Measurements from ENCODE around the gene EEPD1. TPM values are rescaled to one million over a fixed set of nuclear protein-coding genes. Genes with fewer than 3 reads are reported as not detected.
"Not testable (repeated sequence)": the region's sequence is repeated elsewhere in the genome, so short reads cannot be mapped to it uniquely, and the experiment has no call there.

The EEPD1 gene
- total RNA-seq = 10 to 100 TPM in 1 of 8 experiments, 1 to 10 TPM in 7; 2.3 to 14.1 (median 4.4) TPM

GRCh38 chr7:36152756-36153570, at the start of gene EEPD1:
Gene EEPD1 (plus strand): TSS chr7:36153254. CDS start chr7:36154325, 1,071 bp downstream.
- in situ Hi-C loops (cut with MboI; ENCODE audit: low pct_unique_long_range_greater_than_20kb in 2 of 9, low sequenced_read_pairs in 9 of 9, unreplicated experiment in 9 of 9) = no loop called here
- WGBS, 10 experiments = 0 to 2% methylated on average over 1 to 24 of the region's 88 CpGs; no CpG with 5 or more reads in 8 of the 10 experiments
- Histone ChIP-seq H3K4me1 (replicated peaks in 1 of 2) (peaks cover 15 to 26% of the 10 kb centered on the region in 2 donors), H3K27ac (peak within 1 kb of the TSS; percentile 10 to 76), H3K4me3 (peak within 1 kb of the TSS; percentile 40 to 53 (median 42))
- peak; percentile 90 to 95 (median 94) for ATAC-seq (replicated peaks in 6 of 8)

- 0 to 71% (median 53%) methylated on average over 1 to 3 of the region's 3 CpGs for WGBS, 10 experiments
- no peak for ATAC-seq (replicated peaks in 6 of 8)
- in situ Hi-C loops (cut with MboI; ENCODE audit: low pct_unique_long_range_greater_than_20kb in 2 of 9, low sequenced_read_pairs in 9 of 9, unreplicated experiment in 9 of 9) = no loop called here
- H3K4me3 ChIP-seq = no peak overlapping the region
- no peaks in the 10 kb centered on the region for H3K4me1 ChIP-seq (replicated peaks in 1 of 2)
- H3K27ac ChIP-seq = no peak overlapping the region
Measured at GRCh38 chr7:36103837-36104561, 49.1 kb upstream of the EEPD1 start.

GRCh38 chr7:36106972-36107908, 45.8 kb upstream of the EEPD1 start:
- H3K4me3 ChIP-seq; H3K27ac ChIP-seq; ATAC-seq (replicated peaks in 6 of 8); in situ Hi-C loops (cut with MboI; ENCODE audit: low pct_unique_long_range_greater_than_20kb in 2 of 9, low sequenced_read_pairs in 9 of 9, unreplicated experiment in 9 of 9); H3K4me1 ChIP-seq (replicated peaks in 1 of 2): not testable (repeated sequence)
- WGBS, 10 experiments = 0 to 100% (median 95%) methylated on average over 1 to 2 of the region's 8 CpGs; no CpG with 5 or more reads in 4 of the 10 experiments

- H3K4me3 ChIP-seq = no peak overlapping the region
- no peak overlapping the region for H3K27ac ChIP-seq
- no peaks in the 10 kb centered on the region for H3K4me1 ChIP-seq (replicated peaks in 1 of 2)
- in situ Hi-C loops (cut with MboI; ENCODE audit: low pct_unique_long_range_greater_than_20kb in 2 of 9, low sequenced_read_pairs in 9 of 9, unreplicated experiment in 9 of 9) = no loop called here
- WGBS, 10 experiments = 20 to 67% (median 46%) methylated on average over 1 to 2 of the region's 4 CpGs; no CpG with 5 or more reads in 4 of the 10 experiments
- ATAC-seq (replicated peaks in 6 of 8) = no peak
Measured at GRCh38 chr7:36107926-36108631, 45.0 kb upstream of the EEPD1 start.

GRCh38 chr7:36109013-36109627, 43.9 kb upstream of the EEPD1 start:
- no peak for ATAC-seq (replicated peaks in 6 of 8)
- WGBS, 10 experiments = 38 to 100% (median 80%) methylated on average over 1 to 2 of the region's 6 CpGs; no CpG with 5 or more reads in 5 of the 10 experiments
- H3K4me1 ChIP-seq (replicated peaks in 1 of 2) = no peaks in the 10 kb centered on the region
- in situ Hi-C loops (cut with MboI; ENCODE audit: low pct_unique_long_range_greater_than_20kb in 2 of 9, low sequenced_read_pairs in 9 of 9, unreplicated experiment in 9 of 9) = no loop called here
- H3K27ac ChIP-seq = no peak overlapping the region
- H3K4me3 ChIP-seq = no peak overlapping the region

- no peaks in the 10 kb centered on the region for H3K4me1 ChIP-seq (replicated peaks in 1 of 2)
- WGBS, 10 experiments = 40 to 100% (median 62%) methylated on average over 1 to 3 of the region's 3 CpGs
- in situ Hi-C loops (cut with MboI; ENCODE audit: low pct_unique_long_range_greater_than_20kb in 2 of 9, low sequenced_read_pairs in 9 of 9, unreplicated experiment in 9 of 9) = no loop called here
- no peak overlapping the region for H3K27ac ChIP-seq
- H3K4me3 ChIP-seq = no peak overlapping the region
- ATAC-seq (replicated peaks in 6 of 8) = no peak
Measured at GRCh38 chr7:36110584-36110983, 42.5 kb upstream of the EEPD1 start.

- 43 to 100% (median 65%) methylated on average over 1 to 2 of the region's 2 CpGs; no CpG with 5 or more reads in 3 of the 10 experiments for WGBS, 10 experiments
- Histone ChIP-seq H3K4me1 (replicated peaks in 1 of 2) (no peaks in the 10 kb centered on the region), H3K4me3 (no peak overlapping the region), H3K27ac (no peak overlapping the region)
- in situ Hi-C loops (cut with MboI; ENCODE audit: low pct_unique_long_range_greater_than_20kb in 2 of 9, low sequenced_read_pairs in 9 of 9, unreplicated experiment in 9 of 9) = no loop called here
- ATAC-seq (replicated peaks in 6 of 8) = no peak
Measured at GRCh38 chr7:36112969-36113368, 40.1 kb upstream of the EEPD1 start.

GRCh38 chr7:36114355-36114754, 38.7 kb upstream of the EEPD1 start:
- in situ Hi-C loops (cut with MboI; ENCODE audit: low pct_unique_long_range_greater_than_20kb in 2 of 9, low sequenced_read_pairs in 9 of 9, unreplicated experiment in 9 of 9) = no loop called here
- Histone ChIP-seq H3K4me3 (no peak overlapping the region), H3K4me1 (replicated peaks in 1 of 2) (no peaks in the 10 kb centered on the region), H3K27ac (no peak overlapping the region)
- ATAC-seq (replicated peaks in 6 of 8) = no peak
- WGBS, 10 experiments = 64 to 100% (median 100%) methylated on average over 1 of the region's 1 CpG; no CpG with 5 or more reads in 2 of the 10 experiments

- Histone ChIP-seq H3K4me1 (replicated peaks in 1 of 2) (no peaks in the 10 kb centered on the region), H3K4me3 (no peak overlapping the region), H3K27ac (no peak overlapping the region)
- in situ Hi-C loops (cut with MboI; ENCODE audit: low pct_unique_long_range_greater_than_20kb in 2 of 9, low sequenced_read_pairs in 9 of 9, unreplicated experiment in 9 of 9) = no loop called here
- whole genome bisulfite sequencing, 10 experiments = 12 to 100% (median 72%) methylated on average over 1 to 8 of the region's 9 CpGs
- peak; percentile 56 to 98 (median 79) for ATAC-seq (replicated peaks in 6 of 8)
Measured at GRCh38 chr7:36115448-36116321, 37.4 kb upstream of the EEPD1 start.

- Histone ChIP-seq H3K4me3 (no peak overlapping the region), H3K27ac (no peak overlapping the region), H3K4me1 (replicated peaks in 1 of 2) (no peaks in the 10 kb centered on the region)
- in situ Hi-C loops (cut with MboI; ENCODE audit: low pct_unique_long_range_greater_than_20kb in 2 of 9, low sequenced_read_pairs in 9 of 9, unreplicated experiment in 9 of 9) = no loop called here
- WGBS, 10 experiments = 0 to 100% (median 59%) methylated on average over 1 to 5 of the region's 5 CpGs; no CpG with 5 or more reads in 3 of the 10 experiments
- no peak for ATAC-seq (replicated peaks in 6 of 8)
Measured at GRCh38 chr7:36116347-36117202, 36.5 kb upstream of the EEPD1 start.

Measured in motor neuron (in vitro differentiated cells).